HG03039 (cell line): ENCODE measurements around the gene WDR11.

ENCODE experiments used
- ATAC-seq: cut with Tn5 transposase; IDR thresholded peaks from one replicate; pipeline ENCODE4 v1.9.1; 2021; ENCODE audit warnings: mild to moderate bottlenecking, moderate library complexity; ENCODE audit not compliant: unreplicated experiment

The WDR11 gene

GRCh38 chr10:120944586-120945125 is 93.5 kb downstream of the WDR11 start:
- ATAC-seq, result no peak

- no peak for ATAC-seq
These were observed 94.0 kb downstream of the WDR11 start for GRCh38 chr10:120945182-120945581.

- ATAC-seq, result no peak
These were observed 94.7 kb downstream of the WDR11 start for GRCh38 chr10:120945801-120946302.

GRCh38 chr10:120946497-120946896 is 95.3 kb downstream of the WDR11 start:
- ATAC-seq, result no peak

- ATAC-seq, result peak; percentile 77
These were observed 97.9 kb downstream of the WDR11 start for GRCh38 chr10:120948889-120949608.

GRCh38 chr10:120949609-120950031 is 98.5 kb downstream of the WDR11 start:
- no peak for ATAC-seq

GRCh38 chr10:120950051-120950561 is 98.9 kb downstream of the WDR11 start:
- no peak for ATAC-seq

- ATAC-seq, result no peak
These were observed 100.1 kb downstream of the WDR11 start for GRCh38 chr10:120951288-120951687.

- no peak for ATAC-seq
These were observed 102.7 kb downstream of the WDR11 start for GRCh38 chr10:120953897-120954296.
